NCI-H2196 treated with DMSO at 0.1 percent for 48 hours (cell line): ENCODE data around the gene DGKG.

Experiments
- DNase-seq: peaks from one replicate; lab custom pipeline; 2025; ENCODE audit not compliant: unreplicated experiment; lab: John Stamatoyannopoulos, UW

The DGKG gene

DNA sequence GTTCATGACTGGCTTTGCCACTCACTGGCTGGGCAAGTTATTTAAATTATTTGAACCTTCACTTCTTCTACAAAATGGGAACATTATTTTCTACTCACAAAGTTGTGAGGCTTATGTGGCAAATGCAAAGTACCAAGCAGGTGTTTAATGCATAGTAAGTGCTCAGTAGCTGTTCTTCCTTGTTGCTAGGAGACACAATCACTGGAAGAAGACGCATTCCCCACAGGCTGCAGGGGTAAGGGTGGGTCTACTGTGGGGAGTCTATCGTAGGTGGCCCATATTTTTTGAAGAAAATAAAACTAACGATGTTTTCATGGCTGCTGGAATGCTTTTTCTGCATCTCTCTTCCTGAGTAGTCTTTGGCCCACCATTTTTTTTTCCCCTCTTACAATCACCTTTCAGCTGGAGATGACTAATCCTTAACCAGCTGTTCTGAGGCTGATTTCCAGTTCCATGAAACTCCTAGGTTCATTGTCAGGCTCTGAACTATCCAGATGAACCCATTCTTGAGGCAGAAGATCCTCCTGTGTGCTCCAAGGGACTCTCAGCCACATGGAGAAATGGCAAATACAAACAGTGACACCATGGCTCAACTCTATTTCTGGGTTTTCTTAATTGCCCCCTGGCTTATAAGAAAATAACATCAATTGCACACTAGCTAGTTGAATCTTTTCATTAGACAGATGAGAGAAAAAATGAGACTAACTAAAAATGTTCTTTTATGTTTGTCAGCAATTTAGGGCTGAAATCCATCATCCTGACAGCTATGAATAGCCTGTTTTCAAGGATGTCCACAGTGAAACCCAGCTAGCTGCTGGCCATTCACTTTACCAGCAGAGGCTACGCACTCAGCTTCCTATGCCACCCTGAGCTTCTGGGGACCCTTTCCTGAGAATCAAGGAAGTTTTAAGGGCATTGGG is 144.9 kb downstream of the DGKG start:
- DNase-seq = no peak

DNA sequence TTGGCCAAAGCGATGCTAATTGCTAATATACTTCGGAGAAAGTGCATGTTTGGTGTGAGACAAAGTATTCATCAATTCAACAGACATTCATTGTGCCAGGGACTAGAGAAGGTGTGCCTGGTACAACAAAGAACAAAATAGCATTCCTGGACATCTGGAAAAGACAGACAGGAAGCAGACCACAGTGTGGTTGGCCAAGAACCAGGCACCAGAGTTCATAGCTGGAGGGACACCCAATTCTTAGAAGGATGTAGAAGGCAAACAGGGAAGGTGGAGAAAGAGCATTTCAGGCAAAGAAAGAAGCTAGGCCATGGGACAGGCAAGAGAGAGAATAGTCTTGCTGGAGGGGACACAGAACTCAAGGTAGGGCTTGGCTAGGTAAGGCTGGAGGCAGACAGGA is 147.4 kb downstream of the DGKG start:
- no peak for DNase-seq

GRCh38 chr3:186213946-186214345 is 148.1 kb downstream of the DGKG start:
- no peak for DNase-seq

DNA sequence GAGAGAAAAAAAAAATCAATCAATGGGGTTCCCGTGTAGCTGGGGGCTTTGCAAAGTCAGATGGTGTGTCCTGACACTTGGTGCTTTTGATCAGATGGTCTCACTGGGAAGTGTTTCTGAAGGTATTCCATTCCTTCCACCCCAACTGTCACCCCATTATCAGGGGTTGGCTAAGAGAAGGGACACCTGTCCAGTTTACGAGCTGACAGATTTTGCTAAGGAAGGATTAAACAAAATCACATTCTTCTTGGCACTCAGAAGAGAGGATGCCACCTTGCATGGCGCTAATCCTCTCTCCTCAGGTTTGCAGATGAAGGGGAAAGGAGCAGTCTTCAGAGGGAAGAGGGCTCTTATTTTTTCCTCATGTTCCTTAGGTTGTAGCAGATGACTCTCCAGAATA is 149.4 kb downstream of the DGKG start:
- no peak for DNase-seq

DNA sequence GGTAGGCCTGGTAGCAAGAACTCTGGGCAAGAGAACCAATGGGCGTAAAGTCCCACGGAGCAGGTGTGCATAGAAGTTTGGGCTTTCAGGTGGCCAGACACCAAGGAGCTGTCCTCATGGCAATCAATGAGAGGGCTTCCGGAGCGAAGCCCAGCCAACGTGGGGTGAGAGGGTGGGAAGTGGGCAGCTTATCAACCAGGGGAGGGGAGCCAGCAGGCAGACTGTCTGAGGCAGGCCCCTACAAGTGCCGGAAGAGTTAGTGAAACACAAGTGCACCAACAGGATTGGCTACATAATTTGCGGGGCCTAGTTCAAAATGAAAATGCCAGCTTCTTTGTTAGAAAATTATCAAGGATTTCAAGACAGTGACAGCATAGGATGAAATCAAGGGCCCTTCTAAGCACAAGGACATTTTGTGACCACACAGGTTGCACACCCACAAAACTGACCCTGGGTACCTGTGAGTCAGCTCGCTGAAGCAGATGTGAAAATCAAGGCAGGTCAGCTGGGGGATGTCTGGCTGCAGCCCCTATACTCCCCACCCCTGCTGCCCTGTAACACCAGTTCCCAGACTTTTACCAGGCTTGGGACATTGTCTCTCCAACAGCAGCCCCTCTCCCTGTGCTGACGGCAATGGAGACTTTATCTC is 151.1 kb downstream of the DGKG start:
- no peak for DNase-seq

DNA sequence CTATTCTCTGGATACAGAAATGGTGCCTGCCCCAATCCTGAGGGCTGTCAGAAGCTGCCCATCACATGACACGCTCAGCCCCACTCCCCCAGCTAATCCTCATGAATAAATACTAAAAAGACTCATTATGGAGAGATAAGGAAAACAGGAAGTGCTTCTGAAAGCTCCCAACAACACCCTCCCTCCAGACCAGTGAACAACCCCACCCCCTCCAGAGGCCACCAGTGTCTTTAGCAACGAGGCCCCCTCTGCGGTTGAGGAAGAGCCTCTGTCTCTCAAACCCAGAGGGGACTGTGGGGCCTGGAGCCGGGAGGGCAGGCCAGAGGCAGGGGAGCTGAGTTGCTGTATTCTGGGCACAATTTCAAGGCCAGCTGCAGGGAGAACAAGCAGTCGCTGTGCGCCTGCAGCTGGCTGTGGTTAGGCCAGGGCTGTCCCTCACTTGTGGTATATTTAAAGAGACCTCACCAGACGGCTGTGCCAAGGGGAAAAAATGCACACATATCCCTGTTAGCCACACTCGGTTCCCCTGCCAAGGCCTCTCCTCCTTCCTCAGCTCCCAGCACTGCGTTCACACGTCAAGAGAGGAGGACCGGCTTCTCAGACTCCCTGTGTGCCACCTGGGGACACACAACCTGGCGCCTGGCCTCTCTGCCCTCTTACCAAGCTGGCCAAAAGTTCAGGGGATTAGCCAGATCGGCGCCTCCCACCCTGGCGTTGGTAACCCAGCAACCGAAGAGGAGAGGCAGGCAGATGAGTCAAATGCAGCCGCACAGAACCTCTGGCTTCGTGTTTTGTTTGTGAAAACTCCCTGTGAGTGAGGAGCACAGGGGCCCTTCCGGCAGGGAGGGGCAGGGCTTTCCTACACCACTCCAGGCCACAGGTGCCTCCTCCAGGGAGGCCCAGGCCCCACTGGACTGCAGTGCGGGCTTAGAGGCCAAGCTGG is 152.0 kb downstream of the DGKG start:
- peak; percentile 99 for DNase-seq

DNA sequence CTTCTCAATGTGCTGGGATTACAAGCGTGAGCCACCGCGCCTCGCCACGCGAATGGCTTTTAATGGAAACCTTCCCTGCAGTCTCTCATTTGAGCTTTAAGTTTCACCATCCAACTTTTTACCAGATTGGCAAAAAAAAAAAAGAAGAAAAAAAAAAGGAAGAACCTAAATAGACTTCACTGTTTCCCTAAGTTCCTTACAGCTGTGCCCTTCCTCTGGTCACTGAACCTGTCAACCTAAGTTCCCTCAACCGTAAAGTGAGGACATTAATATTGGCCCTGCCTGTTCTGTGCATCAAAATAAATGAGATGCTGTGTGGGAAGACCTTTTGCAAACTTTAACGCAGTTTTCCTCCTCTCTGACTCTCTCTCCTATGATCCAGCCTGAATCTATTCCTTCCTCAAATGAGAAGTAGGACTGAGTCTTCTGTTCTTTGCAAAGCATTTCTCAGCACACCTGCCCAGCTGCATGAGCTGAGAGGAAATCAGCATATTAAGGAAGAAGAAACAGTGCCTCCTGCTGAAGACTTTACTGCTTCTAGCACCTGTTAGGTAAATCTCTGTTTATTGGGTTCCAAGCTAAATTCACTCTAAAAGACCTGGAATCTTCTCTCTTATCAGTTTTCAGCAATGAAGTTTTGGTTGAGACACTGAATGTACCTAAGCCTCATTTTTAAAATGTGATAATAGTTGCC is 153.6 kb downstream of the DGKG start:
- no peak for DNase-seq

- no peak for DNase-seq
Measured at GRCh38 chr3:186207515-186207914, 154.5 kb downstream of the DGKG start.

DNA sequence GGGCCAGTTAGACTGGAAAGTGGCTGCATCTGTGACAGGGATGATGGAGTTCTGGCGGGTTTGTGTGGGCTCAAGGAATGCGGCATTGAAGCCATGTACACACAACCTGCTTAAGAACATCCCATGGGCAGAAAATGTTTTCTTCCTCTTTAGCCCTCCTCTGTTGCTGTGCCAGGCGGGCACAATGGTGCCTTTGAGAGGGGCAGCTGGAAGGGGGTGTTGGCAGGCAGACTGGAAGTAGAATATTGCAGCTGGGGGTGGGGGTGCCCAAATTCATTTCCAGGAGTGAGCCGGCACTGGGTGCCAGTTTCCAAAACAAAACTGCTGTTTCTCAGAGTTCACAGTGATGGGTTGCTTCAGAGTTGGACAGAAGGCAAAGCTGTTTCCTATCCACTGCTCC is 161.3 kb downstream of the DGKG start:
- no peak for DNase-seq

DNA sequence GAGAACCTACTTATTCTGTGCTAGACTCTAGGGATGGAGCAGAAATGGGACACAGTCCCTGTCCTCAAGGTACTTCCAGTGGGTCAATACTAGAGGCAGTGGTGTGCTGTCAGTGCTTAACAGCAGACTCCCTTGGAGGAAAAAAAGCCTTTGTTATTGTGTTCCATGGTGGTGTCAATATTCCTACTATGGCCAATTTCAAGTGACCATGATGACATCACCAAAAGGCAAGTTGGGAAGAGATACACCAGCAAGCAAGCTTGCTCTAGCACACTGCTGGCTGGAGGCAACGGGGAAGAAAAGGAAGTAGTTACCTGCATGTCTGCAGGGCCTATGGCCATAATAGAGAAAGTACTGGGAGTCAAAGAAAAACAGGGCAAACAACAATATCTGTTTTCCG is 163.6 kb downstream of the DGKG start:
- no peak for DNase-seq

GRCh38 chr3:186194451-186194811 is 167.6 kb downstream of the DGKG start:
- no peak for DNase-seq

- no peak for DNase-seq
Measured at GRCh38 chr3:186193534-186194450, 168.2 kb downstream of the DGKG start.

DNA sequence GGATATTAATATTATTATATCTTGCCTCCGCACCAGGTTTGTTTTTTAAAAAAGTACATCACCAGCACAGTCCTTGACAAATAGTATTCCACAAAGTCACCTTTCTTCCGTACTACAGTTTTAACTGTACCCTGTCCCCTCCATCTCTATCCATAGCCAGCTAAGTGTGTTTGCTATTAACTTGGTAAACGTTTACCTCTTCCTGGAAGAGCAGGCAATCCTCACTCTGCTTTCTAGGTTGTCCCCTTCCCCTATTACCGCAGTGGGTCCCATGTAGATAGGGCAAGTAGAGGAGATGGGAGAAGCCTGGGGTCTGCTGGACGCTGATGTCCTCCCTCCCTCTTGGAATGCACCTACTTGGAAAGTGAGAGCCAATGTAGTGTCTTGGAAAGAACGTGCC is 169.2 kb downstream of the DGKG start:
- no peak for DNase-seq

GRCh38 chr3:186189492-186189891 is 172.5 kb downstream of the DGKG start:
- DNase-seq = no peak

DNA sequence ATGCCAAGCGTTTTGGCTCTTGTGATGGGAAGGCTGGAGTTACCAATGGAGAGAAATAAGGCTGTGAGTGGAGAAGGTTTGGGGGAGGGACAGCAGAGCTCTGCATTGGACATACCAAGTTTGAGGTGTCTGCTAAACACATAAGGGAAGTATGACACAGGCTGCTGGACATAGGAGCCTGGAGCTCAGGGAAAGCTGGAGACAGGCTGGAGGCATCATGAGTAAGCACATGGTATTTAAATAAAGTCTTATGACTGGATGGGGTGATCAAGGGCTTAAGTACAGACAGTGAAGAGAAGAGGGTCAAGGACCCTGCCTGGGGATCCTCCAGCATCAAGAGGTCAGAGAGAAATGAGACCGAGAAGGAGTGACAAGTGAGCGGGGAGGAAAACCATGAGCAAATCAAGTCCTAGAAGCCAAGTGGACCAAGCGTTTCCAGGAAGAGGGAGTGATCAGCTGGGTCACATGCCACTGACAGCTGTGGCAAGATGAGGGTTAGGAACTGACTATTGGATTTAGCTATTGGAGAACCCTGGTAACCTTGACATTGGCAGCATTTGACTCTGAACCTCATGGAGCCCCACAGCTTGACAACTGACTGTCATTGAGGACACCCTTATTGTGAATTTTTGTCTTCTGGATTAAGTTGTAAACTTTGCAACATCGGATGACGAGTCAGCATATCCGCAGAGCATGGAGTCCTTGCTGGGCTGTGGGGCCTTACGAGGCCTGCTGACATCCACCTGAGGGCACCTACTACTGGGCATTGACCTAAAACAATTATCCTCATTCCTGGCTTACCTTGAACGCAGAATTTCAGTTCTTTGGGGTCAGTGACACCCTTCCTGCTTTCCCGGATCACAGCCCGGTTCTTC is 174.4 kb downstream of the DGKG start:
- no peak for DNase-seq

- DNase-seq = no peak
Measured at GRCh38 chr3:186185194-186185787, 176.7 kb downstream of the DGKG start.

- DNase-seq = no peak
Measured at GRCh38 chr3:186184021-186184420, 178.0 kb downstream of the DGKG start.

DNA sequence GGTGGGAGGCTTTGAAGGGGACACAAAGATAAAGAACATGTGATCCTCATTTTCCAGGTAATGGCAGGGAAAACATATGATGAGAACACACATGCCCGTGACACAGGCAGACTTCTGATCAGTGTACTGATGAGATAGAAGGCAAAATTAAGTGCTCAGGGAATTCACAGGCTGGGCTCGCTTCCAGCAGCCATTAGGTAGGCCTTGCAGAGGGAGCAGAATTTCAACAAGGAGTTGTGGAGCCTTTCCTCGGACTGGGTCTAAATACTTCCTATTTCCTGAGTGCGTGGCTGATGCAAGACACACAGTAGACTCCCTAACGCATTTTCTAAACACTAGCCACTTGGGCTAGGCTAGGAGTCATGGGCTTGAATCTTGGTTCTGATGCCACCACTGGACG is 179.2 kb downstream of the DGKG start:
- DNase-seq = no peak
